ENCODE data around the gene IRX2. TPM values are rescaled to one million over a fixed set of nuclear protein-coding genes. Genes with fewer than 3 reads are reported as not detected.

Gene IRX2
- total RNA-seq, 4 donors from 2014 or later = not detected

DNA sequence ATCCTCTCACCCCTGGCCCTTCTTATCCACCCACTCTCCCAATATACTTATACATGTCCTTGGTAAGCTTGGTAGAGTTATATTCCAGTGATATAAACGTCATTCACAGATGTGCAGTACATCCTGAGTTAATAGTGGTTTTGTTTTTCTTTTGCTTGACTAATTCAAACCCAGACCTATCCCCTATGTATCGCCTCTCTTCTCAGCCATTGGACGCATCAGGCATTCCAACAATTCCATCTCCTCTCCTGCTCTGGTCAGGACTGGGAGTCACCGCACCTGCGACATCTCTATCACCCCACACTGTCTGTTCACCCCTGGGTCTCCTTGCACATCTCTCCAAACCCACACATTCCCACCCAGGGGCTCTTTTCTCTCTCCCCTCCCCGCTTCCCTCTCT is 21.9 kb upstream of the IRX2 start:
- WGBS, 2 donors (ENCODE audit: low coverage in 1 of 2) = 79 to 82% methylated on average over 5 to 6 of the region's 6 CpGs
- TF ChIP-seq POLR2AphosphoS5 (IDR thresholded peaks at IDR 0.05) (no peak), POLR2A (IDR thresholded peaks at IDR 0.05) (no peak)
- TF ChIP-seq, protein P1, sequence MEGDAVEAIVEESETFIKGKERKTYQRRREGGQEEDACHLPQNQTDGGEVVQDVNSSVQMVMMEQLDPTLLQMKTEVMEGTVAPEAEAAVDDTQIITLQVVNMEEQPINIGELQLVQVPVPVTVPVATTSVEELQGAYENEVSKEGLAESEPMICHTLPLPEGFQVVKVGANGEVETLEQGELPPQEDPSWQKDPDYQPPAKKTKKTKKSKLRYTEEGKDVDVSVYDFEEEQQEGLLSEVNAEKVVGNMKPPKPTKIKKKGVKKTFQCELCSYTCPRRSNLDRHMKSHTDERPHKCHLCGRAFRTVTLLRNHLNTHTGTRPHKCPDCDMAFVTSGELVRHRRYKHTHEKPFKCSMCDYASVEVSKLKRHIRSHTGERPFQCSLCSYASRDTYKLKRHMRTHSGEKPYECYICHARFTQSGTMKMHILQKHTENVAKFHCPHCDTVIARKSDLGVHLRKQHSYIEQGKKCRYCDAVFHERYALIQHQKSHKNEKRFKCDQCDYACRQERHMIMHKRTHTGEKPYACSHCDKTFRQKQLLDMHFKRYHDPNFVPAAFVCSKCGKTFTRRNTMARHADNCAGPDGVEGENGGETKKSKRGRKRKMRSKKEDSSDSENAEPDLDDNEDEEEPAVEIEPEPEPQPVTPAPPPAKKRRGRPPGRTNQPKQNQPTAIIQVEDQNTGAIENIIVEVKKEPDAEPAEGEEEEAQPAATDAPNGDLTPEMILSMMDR (IDR thresholded peaks at IDR 0.05) = no peak
- H3K27ac ChIP-seq = no peak overlapping the region
- no peak for DNase-seq
- H3K4me3 ChIP-seq = no peak overlapping the region
- H3K36me3 ChIP-seq = no peaks in the 10 kb centered on the region
- H3K9me3 ChIP-seq = no peaks in the 10 kb centered on the region
- H3K27me3 ChIP-seq = peaks cover 4% of the 10 kb centered on the region
- intact Hi-C loops (cut with DNase I; ENCODE audit: low total_unique reads) = no loop called here
- no peaks in the 10 kb centered on the region for H3K4me1 ChIP-seq
- in situ Hi-C loops (cut with MboI; ENCODE audit: low pct_ligation_motif_present in 1 of 4, low pct_unique_long_range_greater_than_20kb in 1 of 4, low sequenced_read_pairs in 3 of 4) = no loop called here

- DNase-seq = no peak
- Histone ChIP-seq H3K27me3 (peaks cover 9% of the 10 kb centered on the region), H3K4me3 (no peak overlapping the region), H3K4me1 (no peaks in the 10 kb centered on the region), H3K36me3 (no peaks in the 10 kb centered on the region), H3K27ac (no peak overlapping the region), H3K9me3 (no peaks in the 10 kb centered on the region)
- intact Hi-C loops (cut with DNase I; ENCODE audit: low total_unique reads) = no loop called here
- in situ Hi-C loops (cut with MboI; ENCODE audit: low pct_ligation_motif_present in 1 of 4, low pct_unique_long_range_greater_than_20kb in 1 of 4, low sequenced_read_pairs in 3 of 4) = no loop called here
- TF ChIP-seq POLR2A (IDR thresholded peaks at IDR 0.05) (no peak), POLR2AphosphoS5 (IDR thresholded peaks at IDR 0.05) (no peak), EP300 (IDR thresholded peaks at IDR 0.05; ENCODE audit: low read depth) (no peak)
- TF ChIP-seq, protein P1 (IDR thresholded peaks at IDR 0.05) = no peak
- WGBS, 2 donors (ENCODE audit: low coverage in 1 of 2) = 65% methylated on average over 6 of the region's 6 CpGs; no CpG with 5 or more reads in 1 of the 2 donors
These were observed 15.6 kb upstream of the IRX2 start for GRCh38 chr5:2767089-2767488.

GRCh38 chr5:2764581-2764980 is 13.1 kb upstream of the IRX2 start:
- DNase-seq = no peak
- intact Hi-C loops (cut with DNase I; ENCODE audit: low total_unique reads) = no loop called here
- H3K36me3 ChIP-seq = no peaks in the 10 kb centered on the region
- H3K9me3 ChIP-seq = no peaks in the 10 kb centered on the region
- no peak overlapping the region for H3K4me3 ChIP-seq
- no peaks in the 10 kb centered on the region for H3K4me1 ChIP-seq
- H3K27ac ChIP-seq = no peak overlapping the region
- TF ChIP-seq, protein P1 (IDR thresholded peaks at IDR 0.05) = no peak
- in situ Hi-C loops (cut with MboI; ENCODE audit: low pct_ligation_motif_present in 1 of 4, low pct_unique_long_range_greater_than_20kb in 1 of 4, low sequenced_read_pairs in 3 of 4) = no loop called here
- H3K27me3 ChIP-seq = peaks cover 29% of the 10 kb centered on the region
- WGBS, 2 donors (ENCODE audit: low coverage in 1 of 2) = 78% methylated on average over 15 of the region's 15 CpGs; no CpG with 5 or more reads in 1 of the 2 donors

- DNase-seq = no peak
- TF ChIP-seq POLR2AphosphoS5 (IDR thresholded peaks at IDR 0.05) (no peak), POLR2A (IDR thresholded peaks at IDR 0.05) (no peak), EP300 (IDR thresholded peaks at IDR 0.05; ENCODE audit: low read depth) (no peak)
- TF ChIP-seq, protein P1 (IDR thresholded peaks at IDR 0.05) = no peak
- in situ Hi-C loops (cut with MboI; ENCODE audit: low pct_ligation_motif_present in 1 of 4, low pct_unique_long_range_greater_than_20kb in 1 of 4, low sequenced_read_pairs in 3 of 4) (no loop called here), intact Hi-C loops (cut with DNase I; ENCODE audit: low total_unique reads) (no loop called here)
- H3K27me3 ChIP-seq = peaks cover 40% of the 10 kb centered on the region
- WGBS, 2 donors (ENCODE audit: low coverage in 1 of 2) = 82% methylated on average over 4 of the region's 4 CpGs; no CpG with 5 or more reads in 1 of the 2 donors
- no peak overlapping the region for H3K27ac ChIP-seq
- no peak overlapping the region for H3K4me3 ChIP-seq
- no peaks in the 10 kb centered on the region for H3K4me1 ChIP-seq
- H3K36me3 ChIP-seq = no peaks in the 10 kb centered on the region
- H3K9me3 ChIP-seq = no peaks in the 10 kb centered on the region
These were observed 12.0 kb upstream of the IRX2 start for GRCh38 chr5:2763533-2763794.

Measured in transverse colon (tissue), 4 donors.